HepG2 (cell line): ENCODE measurements around the gene ANKS1A. TPM values are rescaled to one million over a fixed set of nuclear protein-coding genes. Genes with fewer than 3 reads are reported as not detected.

Source experiments
- ATAC-seq: fragments of 200-7000 bp; cut with Tn5 transposase; 3 replicates; pipeline ENCODE4 v1.9.1; 2020; ENCODE audit warnings: mild to moderate bottlenecking, moderate library complexity
- BruUV-seq: library from RNA; stranded (reverse); fragments of 400-500 nt; replicated peaks from 2 replicates; lab custom pipeline; 2021; lab: Mats Ljungman, UMichigan
- CTCF ChIA-PET: fragments of 300-600 bp; formaldehyde crosslinking; extraction: SDS; loops from one replicate; lab custom pipeline; 2021; ENCODE audit warnings: low total read pairs, inconsistent platforms, low intra/inter-chr PET ratio; lab: Yijun Ruan, JAX
- POLR2A ChIA-PET: fragments of 350-600 bp; sonication (Branson Sonifier 250); formaldehyde crosslinking; loops from one replicate; lab custom pipeline; 2020; ENCODE audit warnings: antibody characterized with exemption, inconsistent platforms; lab: Yijun Ruan, JAX
- DNase-seq: peaks from one replicate; pipeline ENCODE4 v3.0.0-alpha.2; 2015; ENCODE audit warnings: low spot score
- FAIRE-seq: peaks from 3 replicates; lab custom pipeline; 2011; peaks lifted over from hg19 to GRCh38; lab: Jason Lieb, UNC
- H2AFZ ChIP-seq: one replicate; pipeline ENCODE4 v1.6.1; 2011; ENCODE audit warnings: low read length, inconsistent platforms
- H3K27ac ChIP-seq: fragments of 300-600 bp; 3 replicates; pipeline ENCODE4 v1.8.0; 2011; ENCODE audit warnings: mixed run types, mild to moderate bottlenecking, mixed read lengths, low read length, inconsistent platforms; ENCODE audit not compliant: insufficient read depth; ENCODE audit errors: extremely low read length
- H3K27me3 ChIP-seq, 2 experiments: fragments of 200-600 bp in 1 of 2; 2 replicates in 1 of 2; 3 replicates in 1 of 2; pipeline versions ENCODE4 v1.6.0 to v1.8.0; 2011; ENCODE audit warnings: low read length in 2 of 2, mild to moderate bottlenecking in 2 of 2, moderate library complexity in 2 of 2, inconsistent platforms in 1 of 2; ENCODE audit not compliant: insufficient read depth in 2 of 2, control insufficient read depth in 1 of 2
- H3K36me3 ChIP-seq, 2 experiments: fragments of 200-600 bp in 1 of 2; replicated peaks in 1 of 2; 2 replicates in 1 of 2; 3 replicates in 1 of 2; pipeline versions ENCODE4 v1.5.1 to v1.8.0; 2011; ENCODE audit warnings: low read length in 2 of 2, inconsistent platforms in 1 of 2; ENCODE audit not compliant: insufficient read depth in 2 of 2, control insufficient read depth in 1 of 2
- H3K4me1 ChIP-seq: 2 replicates; pipeline ENCODE4 v1.5.1; 2012; ENCODE audit warnings: low read length, inconsistent platforms; ENCODE audit not compliant: insufficient read depth
- H3K4me2 ChIP-seq: 2 replicates; pipeline ENCODE4 v1.6.0; 2011; ENCODE audit warnings: low read depth, low read length, inconsistent platforms
- H3K4me3 ChIP-seq, 3 experiments: fragments of 200-600 bp in 1 of 3; sonication (generic), shearing (Covaris generic) in 1 of 3; replicated peaks in 1 of 3; 2 replicates each; pipeline ENCODE4 v1.5.1; 2011 to 2016; ENCODE audit warnings: low read length in 3 of 3, inconsistent platforms in 2 of 3, low read depth in 2 of 3, mild to moderate bottlenecking in 2 of 3, control low read depth in 1 of 3, mixed read lengths in 1 of 3; ENCODE audit not compliant: insufficient read depth in 1 of 3
- H3K79me2 ChIP-seq: one replicate; pipeline ENCODE4 v1.6.1; 2011; ENCODE audit warnings: low read length, inconsistent platforms; ENCODE audit not compliant: insufficient read depth
- H3K9ac ChIP-seq: 2 replicates; pipeline ENCODE4 v1.6.0; 2011; ENCODE audit warnings: mild to moderate bottlenecking, low read depth, low read length, inconsistent platforms; ENCODE audit not compliant: insufficient read depth
- H3K9me3 ChIP-seq: 2 replicates; pipeline ENCODE4 v1.5.1; 2012; ENCODE audit warnings: mild to moderate bottlenecking, low read length
- H4K20me1 ChIP-seq: 2 replicates; pipeline ENCODE4 v1.6.0; 2011; ENCODE audit warnings: inconsistent platforms, mild to moderate bottlenecking, low read length, moderate library complexity; ENCODE audit not compliant: insufficient read depth
- ARHGAP35 ChIP-seq: sonication (generic); formaldehyde crosslinking; IDR thresholded peaks from 2 replicates; pipeline ENCODE4 v1.9.0; 2022; ENCODE audit warnings: mild to moderate bottlenecking, inconsistent platforms, moderate library complexity, missing genetic modification reagents, borderline replicate concordance
- RFX3 ChIP-seq: IDR thresholded peaks from 2 replicates; pipeline ENCODE4 v1.6.1; 2016; ENCODE audit warnings: missing biosample characterization, missing genetic modification reagents
- SOX13 ChIP-seq, 3 experiments: fragments of 450-650 bp in 1 of 3; sonication (generic) in 1 of 3; formaldehyde crosslinking in 1 of 3; IDR thresholded peaks in 2 of 3; conservative IDR thresholded peaks in 1 of 3; 2 replicates each; pipeline versions ENCODE4 v1.5.0 to v1.6.1; 2016 to 2020; ENCODE audit warnings: antibody characterized with exemption in 1 of 3, mild to moderate bottlenecking in 1 of 3, missing compliant biosample characterization in 1 of 3, missing genetic modification reagents in 1 of 3, moderate library complexity in 1 of 3
- ZFP41 ChIP-seq: sonication (generic); formaldehyde crosslinking; IDR thresholded peaks from 2 replicates; pipeline ENCODE4 v1.4.0; 2020; ENCODE audit warnings: mild to moderate bottlenecking, missing genetic modification reagents, borderline replicate concordance
- ZFP90 ChIP-seq: sonication (generic); formaldehyde crosslinking; IDR thresholded peaks from 2 replicates; pipeline ENCODE4 v1.8.0; 2022; ENCODE audit warnings: missing genetic modification reagents, mild to moderate bottlenecking, inconsistent platforms, borderline replicate concordance
- ZMAT3 ChIP-seq: sonication (generic); formaldehyde crosslinking; conservative IDR thresholded peaks from 2 replicates; pipeline ENCODE4 v1.7.0; 2021; ENCODE audit warnings: missing genetic modification reagents
- ZNF205 ChIP-seq: IDR thresholded peaks from 2 replicates; pipeline ENCODE4 v1.6.1; 2018; ENCODE audit warnings: missing biosample characterization, missing genetic modification reagents
- ZNF251 ChIP-seq: sonication (generic); formaldehyde crosslinking; IDR thresholded peaks from 2 replicates; pipeline ENCODE4 v1.9.0; 2021; ENCODE audit warnings: mild to moderate bottlenecking, missing genetic modification reagents
- ZNF337 ChIP-seq: sonication (generic); formaldehyde crosslinking; IDR thresholded peaks from 2 replicates; pipeline ENCODE4 v1.5.1; 2020; ENCODE audit warnings: missing genetic modification reagents, low read depth, mild to moderate bottlenecking, borderline replicate concordance
- ZNF550 ChIP-seq: sonication (generic); formaldehyde crosslinking; IDR thresholded peaks from 2 replicates; pipeline ENCODE4 v1.4.0; 2020; ENCODE audit warnings: mild to moderate bottlenecking, missing genetic modification reagents, borderline replicate concordance
- ZNF678 ChIP-seq: sonication (generic); formaldehyde crosslinking; IDR thresholded peaks from 2 replicates; pipeline ENCODE4 v1.4.0; 2020; ENCODE audit warnings: mild to moderate bottlenecking, missing genetic modification reagents
- ZNF790 ChIP-seq: sonication (generic); formaldehyde crosslinking; IDR thresholded peaks from 2 replicates; pipeline ENCODE4 v1.8.0; 2022; ENCODE audit warnings: missing genetic modification reagents, mild to moderate bottlenecking, borderline replicate concordance
- ZSCAN21 ChIP-seq: sonication (generic); formaldehyde crosslinking; IDR thresholded peaks from 2 replicates; pipeline ENCODE4 v1.8.0; 2022; ENCODE audit warnings: mild to moderate bottlenecking, missing genetic modification reagents, moderate library complexity, borderline replicate concordance
- ZSCAN31 ChIP-seq: sonication (generic); formaldehyde crosslinking; IDR thresholded peaks from 2 replicates; pipeline ENCODE4 v1.5.0; 2020; ENCODE audit warnings: low read depth, mild to moderate bottlenecking, missing genetic modification reagents
- WGBS: methylation state at CpG from one replicate; pipeline ENCODE4 v1.1.6; 2017; ENCODE audit warnings: low lambda C conversion rate; 5-methylcytosine and 5-hydroxymethylcytosine counted together
- in situ Hi-C: cut with HindIII; loops from 2 replicates; pipeline ENCODE4 v1.10.0; 2017; ENCODE audit warnings: low pct_unique_long_range_greater_than_20kb; ENCODE audit not compliant: extremely low pct_ligation_motif_present
- intact Hi-C: fragments of 100-400 bp; cut with micrococcal nuclease; formaldehyde crosslinking; loops from one replicate; pipeline ENCODE4 v1.10.0; 2022; ENCODE audit not compliant: unreplicated experiment
- polyA plus RNA-seq, 8 experiments: library from polyadenylated mRNA; depleted of rRNA in 3 of 8; stranded (reverse) in 7 of 8; unstranded in 1 of 8; fragments of >200 nt; fragmentation: Illumina TruSeq in 4 of 8; extraction: Trizol in 4 of 8; gene quantifications; 2 replicates each; pipeline versions ENCODE4 v1.2.1 to v1.2.3, GENCODE V29; 2011 to 2016; ENCODE audit warnings: low read depth in 4 of 8, missing spikeins in 1 of 8, mixed read lengths in 1 of 8; ENCODE audit not compliant: insufficient read depth in 1 of 8
- total RNA-seq, 5 experiments: library from RNA; depleted of rRNA; stranded (reverse); fragments of >200 nt; fragmentation: Illumina TruSeq; extraction: Trizol; gene quantifications; 2 replicates each; pipeline ENCODE4 v1.2.3, GENCODE V29; 2016; ENCODE audit warnings: low read depth in 1 of 5
- TF ChIP-seq, protein P1 (sequence below), 2 experiments: sonication (generic) in 1 of 2; formaldehyde crosslinking in 1 of 2; IDR thresholded peaks; 2 replicates each; pipeline versions ENCODE4 v1.4.0 to v1.6.1; 2018 to 2020; ENCODE audit warnings: missing genetic modification reagents in 2 of 2, borderline replicate concordance in 1 of 2, low read depth in 1 of 2, mild to moderate bottlenecking in 1 of 2, missing biosample characterization in 1 of 2
- TF ChIP-seq, protein P2 (sequence below): sonication (generic); formaldehyde crosslinking; IDR thresholded peaks from 2 replicates; pipeline ENCODE4 v1.5.0; 2020; ENCODE audit warnings: mild to moderate bottlenecking, missing genetic modification reagents, borderline replicate concordance
- TF ChIP-seq, protein P3 (sequence below): sonication (generic); formaldehyde crosslinking; IDR thresholded peaks from 2 replicates; pipeline ENCODE4 v1.8.0; 2022; ENCODE audit warnings: missing genetic modification reagents, low read depth, mild to moderate bottlenecking, borderline replicate concordance

Gene ANKS1A
- total and polyA plus RNA-seq, 2 of the 13 experiments (the other 11 are each of a cell fraction or from before 2014, with no cell fraction given), result 7.2 to 15.1 TPM

DNA sequence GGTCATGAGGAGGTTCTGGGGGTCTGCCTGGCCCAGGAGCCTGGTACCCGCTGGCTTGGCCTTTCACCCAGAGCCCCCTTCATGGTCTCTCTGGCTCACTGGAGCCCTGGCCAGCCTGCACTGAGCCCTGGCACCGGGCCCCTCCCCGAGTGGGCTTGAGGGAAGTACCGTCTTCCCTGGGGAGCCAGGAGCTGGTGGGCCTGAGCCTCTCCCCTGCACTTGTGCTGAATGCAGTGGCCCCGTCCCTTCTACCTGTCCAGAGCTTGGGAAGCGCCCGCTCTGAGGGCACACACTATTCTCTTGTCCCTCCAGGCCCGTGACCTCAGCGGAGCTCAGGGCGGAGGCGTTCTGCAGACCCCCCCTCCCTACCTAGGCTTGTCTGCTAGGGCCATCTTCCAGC is 189.8 kb downstream of the ANKS1A start:
- in situ Hi-C loops, result no loop called here
- no peak for FAIRE-seq
- Histone ChIP-seq H3K36me3 (peaks cover 23 to 32% of the 10 kb centered on the region in 2 experiments), H4K20me1 (no peaks in the 10 kb centered on the region), H3K9ac (no peak overlapping the region), H3K27me3 (no peaks in the 10 kb centered on the region), H3K9me3 (no peaks in the 10 kb centered on the region), H3K79me2 (no peaks in the 10 kb centered on the region), H3K27ac (no peak overlapping the region), H3K4me3 (no peak overlapping the region), H2AFZ (no peak overlapping the region), H3K4me1 (no peaks in the 10 kb centered on the region), H3K4me2 (no peak overlapping the region)
- intact Hi-C loops, result no loop called here
- no peak for DNase-seq
- ChIA-PET POLR2A (interaction anchor here (0.6 kb wide), 1 partner anchor 15 kb away, joined by 3 read pairs; no protein-coding TSS in a partner anchor), CTCF (no interaction called here)
- no peak for TF ChIP-seq ZFP90
- no peak for TF ChIP-seq ZMAT3 (CRISPR knock-in tag)
- no peak for TF ChIP-seq ZNF550 (CRISPR knock-in tag)
- TF ChIP-seq, protein P1, sequence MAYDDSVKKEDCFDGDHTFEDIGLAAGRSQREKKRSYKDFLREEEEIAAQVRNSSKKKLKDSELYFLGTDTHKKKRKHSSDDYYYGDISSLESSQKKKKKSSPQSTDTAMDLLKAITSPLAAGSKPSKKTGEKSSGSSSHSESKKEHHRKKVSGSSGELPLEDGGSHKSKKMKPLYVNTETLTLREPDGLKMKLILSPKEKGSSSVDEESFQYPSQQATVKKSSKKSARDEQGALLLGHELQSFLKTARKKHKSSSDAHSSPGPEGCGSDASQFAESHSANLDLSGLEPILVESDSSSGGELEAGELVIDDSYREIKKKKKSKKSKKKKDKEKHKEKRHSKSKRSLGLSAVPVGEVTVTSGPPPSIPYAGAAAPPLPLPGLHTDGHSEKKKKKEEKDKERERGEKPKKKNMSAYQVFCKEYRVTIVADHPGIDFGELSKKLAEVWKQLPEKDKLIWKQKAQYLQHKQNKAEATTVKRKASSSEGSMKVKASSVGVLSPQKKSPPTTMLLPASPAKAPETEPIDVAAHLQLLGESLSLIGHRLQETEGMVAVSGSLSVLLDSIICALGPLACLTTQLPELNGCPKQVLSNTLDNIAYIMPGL (CRISPR knock-in tag; IDR thresholded peaks at IDR 0.05; ENCODE audit: borderline replicate concordance in 1 of 2, low read depth in 1 of 2), result no peak
- TF ChIP-seq ZNF678 (CRISPR knock-in tag), result no peak
- TF ChIP-seq ZSCAN31, result no peak
- no peak for TF ChIP-seq RFX3 (CRISPR knock-in tag)
- no peak for TF ChIP-seq ARHGAP35 (CRISPR knock-in tag)
- TF ChIP-seq, protein P2, sequence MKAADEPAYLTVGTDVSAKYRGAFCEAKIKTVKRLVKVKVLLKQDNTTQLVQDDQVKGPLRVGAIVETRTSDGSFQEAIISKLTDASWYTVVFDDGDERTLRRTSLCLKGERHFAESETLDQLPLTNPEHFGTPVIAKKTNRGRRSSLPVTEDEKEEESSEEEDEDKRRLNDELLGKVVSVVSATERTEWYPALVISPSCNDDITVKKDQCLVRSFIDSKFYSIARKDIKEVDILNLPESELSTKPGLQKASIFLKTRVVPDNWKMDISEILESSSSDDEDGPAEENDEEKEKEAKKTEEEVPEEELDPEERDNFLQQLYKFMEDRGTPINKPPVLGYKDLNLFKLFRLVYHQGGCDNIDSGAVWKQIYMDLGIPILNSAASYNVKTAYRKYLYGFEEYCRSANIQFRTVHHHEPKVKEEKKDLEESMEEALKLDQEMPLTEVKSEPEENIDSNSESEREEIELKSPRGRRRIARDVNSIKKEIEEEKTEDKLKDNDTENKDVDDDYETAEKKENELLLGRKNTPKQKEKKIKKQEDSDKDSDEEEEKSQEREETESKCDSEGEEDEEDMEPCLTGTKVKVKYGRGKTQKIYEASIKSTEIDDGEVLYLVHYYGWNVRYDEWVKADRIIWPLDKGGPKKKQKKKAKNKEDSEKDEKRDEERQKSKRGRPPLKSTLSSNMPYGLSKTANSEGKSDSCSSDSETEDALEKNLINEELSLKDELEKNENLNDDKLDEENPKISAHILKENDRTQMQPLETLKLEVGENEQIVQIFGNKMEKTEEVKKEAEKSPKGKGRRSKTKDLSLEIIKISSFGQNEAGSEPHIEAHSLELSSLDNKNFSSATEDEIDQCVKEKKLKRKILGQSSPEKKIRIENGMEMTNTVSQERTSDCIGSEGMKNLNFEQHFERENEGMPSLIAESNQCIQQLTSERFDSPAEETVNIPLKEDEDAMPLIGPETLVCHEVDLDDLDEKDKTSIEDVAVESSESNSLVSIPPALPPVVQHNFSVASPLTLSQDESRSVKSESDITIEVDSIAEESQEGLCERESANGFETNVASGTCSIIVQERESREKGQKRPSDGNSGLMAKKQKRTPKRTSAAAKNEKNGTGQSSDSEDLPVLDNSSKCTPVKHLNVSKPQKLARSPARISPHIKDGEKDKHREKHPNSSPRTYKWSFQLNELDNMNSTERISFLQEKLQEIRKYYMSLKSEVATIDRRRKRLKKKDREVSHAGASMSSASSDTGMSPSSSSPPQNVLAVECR, result no peak
- no peak for TF ChIP-seq ZNF251 (CRISPR knock-in tag)
- TF ChIP-seq, protein P3, sequence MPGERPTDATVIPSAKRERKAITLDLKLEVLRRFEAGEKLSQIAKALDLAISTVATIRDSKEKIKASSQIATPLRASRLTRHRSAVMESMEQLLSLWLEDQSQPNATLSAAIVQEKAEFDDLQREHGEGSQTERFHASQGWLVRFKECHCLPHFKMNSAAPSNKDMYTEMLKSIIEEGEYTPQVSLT (CRISPR knock-in tag), result no peak
- no peak for TF ChIP-seq ZNF790 (CRISPR knock-in tag)
- TF ChIP-seq ZSCAN21 (CRISPR knock-in tag), result no peak
- no peak for TF ChIP-seq ZFP41 (CRISPR knock-in tag)
- TF ChIP-seq ZNF205 (CRISPR knock-in tag), result no peak
- no peak for TF ChIP-seq ZNF337
- TF ChIP-seq SOX13 (IDR thresholded peaks at IDR 0.05), result no peak
- TF ChIP-seq SOX13 (CRISPR knock-in tag; conservative IDR thresholded peaks at IDR 0.05 in 1 of 2, IDR thresholded peaks at IDR 0.05 in 1 of 2), result no peak
- BruUV-seq, result no TSS peak
- no peak for ATAC-seq
- 97% methylated on average over 10 of the region's 11 CpGs for WGBS
